Left ventricle myocardium inferior (tissue), 1 donor: ENCODE measurements around the gene TMEM205. TPM values are rescaled to one million over a fixed set of nuclear protein-coding genes. Genes with fewer than 3 reads are reported as not detected.

Experiments used
- DNase-seq: peaks from one replicate; pipeline ENCODE4 v3.0.0-alpha.2; 2020
- H3K27ac ChIP-seq: fragments of 200-600 bp; replicated peaks from 2 replicates; pipeline ENCODE4 v1.8.0; 2021
- H3K27me3 ChIP-seq: fragments of 200-600 bp; 2 replicates; pipeline ENCODE4 v1.8.0; 2021; ENCODE audit warnings: low read depth
- H3K36me3 ChIP-seq: fragments of 200-600 bp; 2 replicates; pipeline ENCODE4 v1.8.0; 2021
- H3K4me1 ChIP-seq: fragments of 200-600 bp; 2 replicates; pipeline ENCODE4 v1.8.0; 2021
- H3K4me3 ChIP-seq: fragments of 200-600 bp; 2 replicates; pipeline ENCODE4 v1.8.0; 2021; ENCODE audit warnings: mild to moderate bottlenecking, moderate library complexity
- H3K9me3 ChIP-seq: fragments of 200-600 bp; replicated peaks from 2 replicates; pipeline ENCODE4 v1.8.0; 2021
- CTCF ChIP-seq: fragments of 200-600 bp; IDR thresholded peaks from 2 replicates; pipeline ENCODE4 v1.8.0; 2021; ENCODE audit warnings: antibody characterized with exemption, mild to moderate bottlenecking, borderline replicate concordance
- intact Hi-C: fragments of 100-400 bp; cut with micrococcal nuclease; formaldehyde crosslinking; loops from one replicate; pipeline ENCODE4 v1.11.0; 2022
- total RNA-seq: library from RNA; stranded (reverse); fragmentation: NEBNext Ultra II Directional; extraction: Animal tissue kit (Norgen Biotek cat#: 25700); gene quantifications from one replicate; pipeline ENCODE4 v1.2.1, GENCODE V29; 2021
- donor health status: DM: no; HTN: yes; CAD: no; lungs with severe emphysema.

The TMEM205 gene
- total RNA-seq, 1 donor from 2014 or later = 77.8 TPM

- no peak for TF ChIP-seq CTCF
- Histone ChIP-seq H3K27me3 (peaks cover 10% of the 10 kb centered on the region), H3K36me3 (no peaks in the 10 kb centered on the region), H3K27ac (no peak overlapping the region), H3K4me3 (no peak overlapping the region), H3K9me3 (no peaks in the 10 kb centered on the region), H3K4me1 (no peaks in the 10 kb centered on the region)
- intact Hi-C loops = no loop called here
- DNase-seq = no peak
These were observed 39.7 kb downstream of the TMEM205 start for GRCh38 chr19:11306337-11306736.

- H3K4me1 ChIP-seq = no peaks in the 10 kb centered on the region
- no peaks in the 10 kb centered on the region for H3K36me3 ChIP-seq
- H3K27ac ChIP-seq = no peak overlapping the region
- H3K9me3 ChIP-seq = no peaks in the 10 kb centered on the region
- intact Hi-C loops = no loop called here
- DNase-seq = no peak
- H3K27me3 ChIP-seq = peaks cover 10% of the 10 kb centered on the region
- no peak overlapping the region for H3K4me3 ChIP-seq
- TF ChIP-seq CTCF = no peak
These were observed 41.1 kb downstream of the TMEM205 start for GRCh38 chr19:11304936-11305335.

- no peak for DNase-seq
- intact Hi-C loops = no loop called here
- no peak overlapping the region for H3K27ac ChIP-seq
These were observed 45.3 kb downstream of the TMEM205 start for GRCh38 chr19:11300811-11301120.

GRCh38 chr19:11299946-11300810, 45.9 kb downstream of the TMEM205 start:
- H3K4me3 ChIP-seq = no peak overlapping the region
- H3K27ac ChIP-seq = no peak overlapping the region
- H3K36me3 ChIP-seq = no peaks in the 10 kb centered on the region
- H3K9me3 ChIP-seq = no peaks in the 10 kb centered on the region
- intact Hi-C loops = no loop called here
- H3K4me1 ChIP-seq = peaks cover 4% of the 10 kb centered on the region
- no peak for TF ChIP-seq CTCF
- no peaks in the 10 kb centered on the region for H3K27me3 ChIP-seq
- DNase-seq = no peak

More at GRCh38 chr19:11300811-11301120, 45.3 kb downstream of the TMEM205 start:
- H3K4me3 ChIP-seq = no peak overlapping the region
- peaks cover 4% of the 10 kb centered on the region for H3K4me1 ChIP-seq
- H3K36me3 ChIP-seq = no peaks in the 10 kb centered on the region
- H3K9me3 ChIP-seq = no peaks in the 10 kb centered on the region
- TF ChIP-seq CTCF = no peak
- H3K27me3 ChIP-seq = no peaks in the 10 kb centered on the region

GRCh38 chr19:11296264-11296663, 49.8 kb downstream of the TMEM205 start:
- no peaks in the 10 kb centered on the region for H3K36me3 ChIP-seq
- peak overlapping the region; percentile 60 for H3K27ac ChIP-seq
- H3K4me3 ChIP-seq = no peak overlapping the region
- TF ChIP-seq CTCF = no peak
- H3K4me1 ChIP-seq = peaks cover 18% of the 10 kb centered on the region
- intact Hi-C loops = no loop called here
- H3K27me3 ChIP-seq = no peaks in the 10 kb centered on the region
- no peak for DNase-seq
- no peaks in the 10 kb centered on the region for H3K9me3 ChIP-seq
